Activated CD4-positive, alpha-beta memory T cell treated with anti-CD3 and anti-CD28 coated beads for 36 hours (primary cell): ENCODE data around the gene FAM241A. TPM values are rescaled to one million over a fixed set of nuclear protein-coding genes. Genes with fewer than 3 reads are reported as not detected.
"Not testable (repeated sequence)": the region's sequence is repeated elsewhere in the genome, so short reads cannot be mapped to it uniquely, and the experiment has no call there.

Source experiments
- CTCF ChIA-PET: fragments of 350-600 bp; sonication (Branson Sonifier 250); formaldehyde crosslinking; loops from one replicate; lab custom pipeline; 2021; ENCODE audit warnings: antibody characterized with exemption, inconsistent platforms; lab: Charles Lee
- POLR2A ChIA-PET: fragments of 350-600 bp; sonication (Branson Sonifier 250); formaldehyde crosslinking; loops from one replicate; lab custom pipeline; 2021; ENCODE audit warnings: antibody characterized with exemption; lab: Charles Lee
- DNase-seq: peaks from one replicate; pipeline ENCODE4 v3.0.0-alpha.2; 2020
- H3K27ac Mint-ChIP-seq: one replicate; pipeline ENCODE4 v1.8.0; 2021; ENCODE audit warnings: mixed read lengths
- H3K27me3 Mint-ChIP-seq: one replicate; pipeline ENCODE4 v1.8.0; 2021; ENCODE audit warnings: mixed read lengths
- H3K36me3 Mint-ChIP-seq: one replicate; pipeline ENCODE4 v1.8.0; 2021; ENCODE audit warnings: mixed read lengths
- H3K4me1 Mint-ChIP-seq: one replicate; pipeline ENCODE4 v1.8.0; 2021; ENCODE audit warnings: low read depth, mixed read lengths
- H3K4me3 Mint-ChIP-seq: one replicate; pipeline ENCODE4 v1.8.0; 2021; ENCODE audit warnings: mild to moderate bottlenecking, mixed read lengths
- H3K9me3 Mint-ChIP-seq: one replicate; pipeline ENCODE4 v1.8.0; 2021; ENCODE audit warnings: mixed read lengths
- intact Hi-C: fragments of 100-400 bp; cut with micrococcal nuclease; formaldehyde crosslinking; loops from one replicate; pipeline ENCODE4 v1.15.1; 2023
- total RNA-seq, 2 experiments: library from RNA; stranded (reverse); gene quantifications; one replicate each; pipeline ENCODE4 v1.2.3, GENCODE V29; 2021

Gene FAM241A
- total RNA-seq, 2 experiments from 2014 or later = 3.1 to 3.5 TPM

DNA sequence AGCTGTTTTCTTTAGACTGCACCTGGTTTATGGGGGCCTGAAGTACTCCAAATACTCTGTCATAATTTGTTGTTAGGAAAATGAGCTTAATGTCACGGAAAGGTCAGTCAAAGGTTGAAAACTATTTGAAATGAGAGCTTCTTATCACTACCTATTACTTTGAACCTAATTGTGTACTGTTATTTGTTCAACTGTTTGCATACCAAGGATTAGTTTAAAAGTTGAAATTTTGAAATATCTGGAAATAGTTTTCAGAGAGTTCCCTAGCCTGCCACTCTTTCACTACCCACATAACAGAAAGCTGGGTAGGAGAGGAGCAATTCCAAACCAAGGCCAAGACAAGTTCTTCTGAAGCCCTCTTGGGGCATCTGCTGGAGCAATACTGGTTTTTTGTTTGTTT, 58.3 kb downstream of the FAM241A start:
- Mint-ChIP-seq H3K27me3 (peaks cover 1% of the 10 kb centered on the region), H3K9me3 (no peaks in the 10 kb centered on the region), H3K4me1 (peaks cover 19% of the 10 kb centered on the region), H3K4me3 (no peak overlapping the region), H3K27ac (no peak overlapping the region), H3K36me3 (no peaks in the 10 kb centered on the region)
- POLR2A ChIA-PET = no interaction called here
- DNase-seq = no peak
- CTCF ChIA-PET = interaction anchor here (1.2 kb wide), 1 partner anchor 31 kb away, joined by 3 read pairs; no protein-coding TSS in a partner anchor
- intact Hi-C loops = loop anchor here (5.0 kb wide), 1 partner anchor 534 kb away; no protein-coding TSS in a partner anchor

- CTCF ChIA-PET = no interaction called here
- H3K27me3 Mint-ChIP-seq = peaks cover 1% of the 10 kb centered on the region
- H3K4me1 Mint-ChIP-seq = no peaks in the 10 kb centered on the region
Measured at GRCh38 chr4:112206431-112206830, 61.2 kb downstream of the FAM241A start.

GRCh38 chr4:112208137-112209095, 63.2 kb downstream of the FAM241A start:
- CTCF ChIA-PET, intact Hi-C loops, H3K4me3 Mint-ChIP-seq, H3K4me1 Mint-ChIP-seq, H3K27ac Mint-ChIP-seq, H3K36me3 Mint-ChIP-seq, H3K9me3 Mint-ChIP-seq, DNase-seq, H3K27me3 Mint-ChIP-seq: not testable (repeated sequence)
- POLR2A ChIA-PET = interaction anchor here (0.8 kb wide), 1 partner anchor 108 kb away, joined by 3 read pairs; no protein-coding TSS in a partner anchor

More at GRCh38 chr4:112206431-112206830, 61.2 kb downstream of the FAM241A start:
- no peak for DNase-seq
- no peaks in the 10 kb centered on the region for H3K9me3 Mint-ChIP-seq
- H3K27ac Mint-ChIP-seq = no peak overlapping the region
- intact Hi-C loops = no loop called here
- H3K4me3 Mint-ChIP-seq = no peak overlapping the region
- H3K36me3 Mint-ChIP-seq = no peaks in the 10 kb centered on the region
- POLR2A ChIA-PET = no interaction called here

DNA sequence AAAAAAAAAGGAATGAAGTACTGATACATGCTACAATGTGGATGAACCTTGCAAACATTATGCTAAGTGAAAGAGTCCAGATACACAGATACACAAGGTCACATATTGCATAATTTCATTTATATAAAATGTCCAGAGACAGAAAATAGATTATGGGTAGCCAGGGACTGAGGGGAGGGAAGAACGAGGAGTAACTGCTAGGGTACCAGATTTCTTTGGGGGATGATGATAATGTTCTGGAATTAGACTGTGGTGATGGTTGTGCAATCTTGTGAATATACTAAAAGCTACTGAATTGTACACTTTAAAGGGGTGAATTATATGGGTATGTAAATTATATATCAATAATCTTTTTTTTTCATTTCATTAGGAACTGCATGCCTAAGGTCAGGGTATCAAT, 65.5 kb downstream of the FAM241A start:
- POLR2A ChIA-PET = no interaction called here
- CTCF ChIA-PET = no interaction called here

DNA sequence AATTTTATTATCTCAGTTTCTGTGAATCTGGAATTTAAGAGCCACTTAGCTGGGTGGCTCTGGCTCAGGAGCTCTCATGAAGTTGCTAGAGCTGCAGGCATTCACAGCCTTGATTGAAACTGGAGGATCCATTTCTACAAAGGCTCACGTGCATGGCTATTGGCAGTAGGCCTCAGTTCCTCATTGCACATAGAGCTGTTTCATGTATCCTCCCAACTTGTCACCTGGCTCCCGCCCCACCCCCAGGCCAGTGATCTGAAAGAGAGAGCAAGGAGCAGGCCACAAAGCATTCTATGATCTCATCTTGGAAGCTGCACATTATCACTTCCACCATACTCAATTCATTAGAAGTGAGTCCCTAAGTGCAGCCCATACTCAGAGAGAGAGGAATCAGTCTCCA, 67.8 kb downstream of the FAM241A start:
- Mint-ChIP-seq H3K27me3 (no peaks in the 10 kb centered on the region), H3K9me3 (no peaks in the 10 kb centered on the region), H3K4me1 (peaks cover 4% of the 10 kb centered on the region), H3K4me3 (no peak overlapping the region), H3K27ac (no peak overlapping the region), H3K36me3 (no peaks in the 10 kb centered on the region)
- intact Hi-C loops = no loop called here
- no peak for DNase-seq
- ChIA-PET CTCF (interaction anchor here (1.1 to 1.7 kb wide), 2 partner anchors 10 to 33 kb away, joined by 3 to 7 read pairs; no protein-coding TSS in a partner anchor), POLR2A (no interaction called here)

More for the DNA sequence above, 65.5 kb downstream of the FAM241A start:
- no peak for DNase-seq
- H3K36me3 Mint-ChIP-seq = no peaks in the 10 kb centered on the region
- no peaks in the 10 kb centered on the region for H3K27me3 Mint-ChIP-seq
- H3K4me1 Mint-ChIP-seq = peaks cover 4% of the 10 kb centered on the region
- no peak overlapping the region for H3K4me3 Mint-ChIP-seq
- no peaks in the 10 kb centered on the region for H3K9me3 Mint-ChIP-seq
- H3K27ac Mint-ChIP-seq = no peak overlapping the region
- intact Hi-C loops = no loop called here

GRCh38 chr4:112213856-112214255, 68.6 kb downstream of the FAM241A start:
- CTCF ChIA-PET = interaction anchor here (1.1 to 1.9 kb wide), 7 partner anchors 10 to 390 kb away, joined by 3 to 22 read pairs (median 6); partner anchors contain the start of gene AP1AR

GRCh38 chr4:112214390-112215264, 69.4 kb downstream of the FAM241A start:
- ChIA-PET POLR2A (interaction anchor here (1.7 kb wide), 1 partner anchor 69 kb away, joined by 5 read pairs; no protein-coding TSS in a partner anchor), CTCF (interaction anchor here (1.1 to 1.9 kb wide), 7 partner anchors 9 to 389 kb away, joined by 3 to 22 read pairs (median 6); partner anchors contain the start of gene AP1AR)
- no peak overlapping the region for H3K4me3 Mint-ChIP-seq
- H3K27me3 Mint-ChIP-seq = no peaks in the 10 kb centered on the region
- H3K27ac Mint-ChIP-seq = no peak overlapping the region
- H3K9me3 Mint-ChIP-seq = no peaks in the 10 kb centered on the region
- DNase-seq = no peak
- H3K36me3 Mint-ChIP-seq = no peaks in the 10 kb centered on the region
- intact Hi-C loops = loop anchor here (1.0 kb wide), 2 partner anchors 17 to 309 kb away; partner anchors contain the start of gene AP1AR
- H3K4me1 Mint-ChIP-seq = peaks cover 8% of the 10 kb centered on the region

More at GRCh38 chr4:112213856-112214255, 68.6 kb downstream of the FAM241A start:
- no peak overlapping the region for H3K27ac Mint-ChIP-seq
- no peaks in the 10 kb centered on the region for H3K27me3 Mint-ChIP-seq
- intact Hi-C loops = loop anchor here (1.0 kb wide), 2 partner anchors 17 to 309 kb away; partner anchors contain the start of gene AP1AR
- POLR2A ChIA-PET = interaction anchor here (1.7 kb wide), 1 partner anchor 68 kb away, joined by 5 read pairs; no protein-coding TSS in a partner anchor
- no peak for DNase-seq
- no peaks in the 10 kb centered on the region for H3K36me3 Mint-ChIP-seq
- no peaks in the 10 kb centered on the region for H3K9me3 Mint-ChIP-seq
- no peak overlapping the region for H3K4me3 Mint-ChIP-seq
- peaks cover 8% of the 10 kb centered on the region for H3K4me1 Mint-ChIP-seq

- no peak for DNase-seq
- Mint-ChIP-seq H3K27ac (no peak overlapping the region), H3K27me3 (no peaks in the 10 kb centered on the region), H3K4me1 (peaks cover 4% of the 10 kb centered on the region), H3K36me3 (no peaks in the 10 kb centered on the region), H3K4me3 (no peak overlapping the region), H3K9me3 (peaks cover 5% of the 10 kb centered on the region)
- intact Hi-C loops = no loop called here
- CTCF ChIA-PET = interaction anchor here (0.6 to 1.0 kb wide), 2 partner anchors 12 to 499 kb away, joined by 3 read pairs; partner anchors contain the start of gene AP1AR
- POLR2A ChIA-PET = no interaction called here
Measured at GRCh38 chr4:112219826-112220366, 74.6 kb downstream of the FAM241A start.

GRCh38 chr4:112222219-112222955, 77.1 kb downstream of the FAM241A start:
- ChIA-PET POLR2A (no interaction called here), CTCF (interaction anchor here (2.0 kb wide), 1 partner anchor 8 kb away, joined by 7 read pairs; no protein-coding TSS in a partner anchor)
- Mint-ChIP-seq H3K27ac (no peak overlapping the region), H3K36me3 (no peaks in the 10 kb centered on the region), H3K9me3 (peaks cover 5% of the 10 kb centered on the region), H3K27me3 (no peaks in the 10 kb centered on the region), H3K4me1 (peaks cover 4% of the 10 kb centered on the region), H3K4me3 (no peak overlapping the region)
- DNase-seq = no peak
- intact Hi-C loops = no loop called here

- ChIA-PET POLR2A (no interaction called here), CTCF (interaction anchor here (0.6 kb wide), 1 partner anchor 49 kb away, joined by 3 read pairs; no protein-coding TSS in a partner anchor)
- H3K4me1 Mint-ChIP-seq = peaks cover 1% of the 10 kb centered on the region
- H3K27me3 Mint-ChIP-seq = no peaks in the 10 kb centered on the region
- H3K36me3 Mint-ChIP-seq = no peaks in the 10 kb centered on the region
- no peak overlapping the region for H3K4me3 Mint-ChIP-seq
- H3K27ac Mint-ChIP-seq = no peak overlapping the region
- intact Hi-C loops = no loop called here
- DNase-seq = no peak
- peaks cover 5% of the 10 kb centered on the region for H3K9me3 Mint-ChIP-seq
Measured at GRCh38 chr4:112225157-112225556, 79.9 kb downstream of the FAM241A start.
